Measurements from ENCODE around the gene PSMA5.

DNA sequence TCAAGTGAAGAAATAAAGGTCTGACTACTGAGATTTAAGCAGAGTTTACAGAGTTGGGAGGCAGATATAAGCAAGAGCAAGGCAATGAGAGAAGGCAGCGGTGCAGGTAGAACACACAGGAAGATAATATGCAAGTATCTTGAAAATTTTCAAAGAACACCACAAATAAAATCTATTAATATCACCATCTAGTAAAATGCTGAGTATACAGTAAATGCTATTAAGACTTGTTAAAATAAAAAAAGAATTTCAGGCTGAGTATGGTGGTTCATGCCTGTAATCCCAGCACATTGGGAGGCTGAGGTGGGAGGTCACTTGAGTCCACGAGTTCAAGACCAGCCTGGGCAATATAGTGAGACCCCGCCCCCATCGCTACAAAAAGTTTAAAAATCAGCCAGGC is 48.5 kb downstream of the PSMA5 start:
- TF ChIP-seq RAD21 (IDR thresholded peaks at IDR 0.05; ENCODE audit: low read length) (no peak), CTCF (conservative IDR thresholded peaks at IDR 0.05; ENCODE audit: low read depth, low read length) (no peak)
